Neural cell (in vitro differentiated cells): Measurements from ENCODE around the gene ARSB. TPM values are rescaled to one million over a fixed set of nuclear protein-coding genes. Genes with fewer than 3 reads are reported as not detected.

Experiments
- H2AFZ ChIP-seq: fragments of 200-600, 300-800 bp; sonication (generic), shearing (Covaris generic); 2 replicates; pipeline ENCODE4 v1.6.0; 2014; ENCODE audit warnings: low read depth, mild to moderate bottlenecking, antibody characterized with exemption, low read length, moderate library complexity
- H3F3A ChIP-seq: fragments of 200-600 bp; shearing (Covaris generic); 2 replicates; pipeline ENCODE4 v1.6.1; 2016; ENCODE audit warnings: mild to moderate bottlenecking, moderate library complexity, mixed read lengths, antibody characterized with exemption, low read length; ENCODE audit not compliant: insufficient read depth, poor library complexity, severe bottlenecking
- H3K27ac ChIP-seq: fragments of 200-600, 300-800 bp; sonication (generic), shearing (Covaris generic); 2 replicates; pipeline ENCODE4 v1.5.1; 2014; ENCODE audit warnings: mild to moderate bottlenecking, low read length, moderate library complexity
- H3K27me3 ChIP-seq: fragments of 300-800, 200-600 bp; sonication (generic), shearing (Covaris generic); 2 replicates; pipeline ENCODE4 v1.6.0; 2014; ENCODE audit warnings: mild to moderate bottlenecking, low read depth, low read length, moderate library complexity; ENCODE audit not compliant: insufficient read depth
- H3K36me3 ChIP-seq: fragments of 300-800, 200-600 bp; sonication (generic), shearing (Covaris generic); 2 replicates; pipeline ENCODE4 v1.5.1; 2014; ENCODE audit warnings: mild to moderate bottlenecking, antibody characterized with exemption, low read length, moderate library complexity; ENCODE audit not compliant: insufficient read depth
- H3K4me2 ChIP-seq: fragments of 300-800, 200-600 bp; sonication (generic), shearing (Covaris generic); 2 replicates; pipeline ENCODE4 v1.6.0; 2014; ENCODE audit warnings: mild to moderate bottlenecking, low read length
- H3K4me3 ChIP-seq: fragments of 300-800, 200-600 bp; sonication (generic), shearing (Covaris generic); 2 replicates; pipeline ENCODE4 v1.5.1; 2014; ENCODE audit warnings: mild to moderate bottlenecking, low read length, moderate library complexity
- H3K79me2 ChIP-seq: fragments of 200-600 bp; shearing (Covaris generic); replicated peaks from 2 replicates; pipeline ENCODE4 v1.6.0; 2014; ENCODE audit warnings: mild to moderate bottlenecking, low read length, moderate library complexity; ENCODE audit not compliant: insufficient read depth
- H3K9ac ChIP-seq: fragments of 300-800, 200-600 bp; sonication (generic), shearing (Covaris generic); 2 replicates; pipeline ENCODE4 v1.6.1; 2016; ENCODE audit warnings: mild to moderate bottlenecking, low read length, mixed read lengths
- H3K9me2 ChIP-seq: fragments of 200-600 bp; shearing (Covaris generic); 2 replicates; pipeline ENCODE4 v1.6.1; 2016; ENCODE audit warnings: mild to moderate bottlenecking, low read length, mixed read lengths; ENCODE audit not compliant: insufficient read depth
- H3K9me3 ChIP-seq: fragments of 200-600, 300-800 bp; sonication (generic), shearing (Covaris generic); 2 replicates; pipeline ENCODE4 v1.6.1; 2016; ENCODE audit warnings: mild to moderate bottlenecking, mixed run types, low read length, moderate library complexity, mixed read lengths
- H4K20me1 ChIP-seq: fragments of 200-600 bp; shearing (Covaris generic); 2 replicates; pipeline ENCODE4 v1.6.1; 2016; ENCODE audit warnings: mild to moderate bottlenecking, mixed run types; ENCODE audit not compliant: insufficient read depth
- EP300 ChIP-seq: fragments of 450-650 bp; conservative IDR thresholded peaks from 2 replicates; pipeline ENCODE4 v1.6.1; 2014; ENCODE audit warnings: antibody characterized with exemption, mild to moderate bottlenecking, moderate library complexity; ENCODE audit not compliant: poor library complexity, severe bottlenecking
- EZH2 ChIP-seq: fragments of 200-600, 300-800 bp; shearing (Covaris generic), sonication (generic); IDR thresholded peaks from 2 replicates; pipeline ENCODE4 v1.6.1; 2014; ENCODE audit warnings: antibody characterized with exemption, low read length, borderline replicate concordance, mild to moderate bottlenecking; ENCODE audit not compliant: insufficient read depth, poor library complexity, severe bottlenecking
- MXI1 ChIP-seq: fragments of 450-650 bp; conservative IDR thresholded peaks from 2 replicates; pipeline ENCODE4 v1.6.1; 2014; ENCODE audit warnings: antibody characterized with exemption, mild to moderate bottlenecking; ENCODE audit not compliant: poor library complexity, severe bottlenecking
- POLR2AphosphoS5 ChIP-seq: IDR thresholded peaks from 2 replicates; pipeline ENCODE4 v1.6.1; 2012
- RAD21 ChIP-seq: fragments of 450-650 bp; conservative IDR thresholded peaks from 2 replicates; pipeline ENCODE4 v1.6.1; 2014; ENCODE audit warnings: antibody characterized with exemption, mild to moderate bottlenecking, moderate library complexity
- SMC3 ChIP-seq: fragments of 450-650 bp; conservative IDR thresholded peaks from 2 replicates; pipeline ENCODE4 v1.6.1; 2014; ENCODE audit warnings: antibody characterized with exemption, mild to moderate bottlenecking, moderate library complexity; ENCODE audit not compliant: poor library complexity
- TAF1 ChIP-seq: IDR thresholded peaks from 2 replicates; pipeline ENCODE4 v1.6.1; 2012; ENCODE audit warnings: low read depth
- polyA plus RNA-seq: library from polyadenylated mRNA; depleted of rRNA; stranded (reverse); fragments of >200 nt; gene quantifications from 2 replicates; pipeline ENCODE4 v1.2.3, GENCODE V29; 2014
- TF ChIP-seq, protein P1 (sequence below): fragments of 450-650 bp; IDR thresholded peaks from 2 replicates; pipeline ENCODE4 v1.5.1; 2014; ENCODE audit warnings: antibody characterized with exemption, mild to moderate bottlenecking, moderate library complexity; ENCODE audit not compliant: poor library complexity, severe bottlenecking
- TF ChIP-seq, protein P2 (sequence below): IDR thresholded peaks from 2 replicates; pipeline ENCODE4 v1.6.1; 2012; ENCODE audit warnings: borderline replicate concordance

ARSB gene
- polyA plus RNA-seq, 1 donor from 2014 or later: 8.7 TPM

DNA sequence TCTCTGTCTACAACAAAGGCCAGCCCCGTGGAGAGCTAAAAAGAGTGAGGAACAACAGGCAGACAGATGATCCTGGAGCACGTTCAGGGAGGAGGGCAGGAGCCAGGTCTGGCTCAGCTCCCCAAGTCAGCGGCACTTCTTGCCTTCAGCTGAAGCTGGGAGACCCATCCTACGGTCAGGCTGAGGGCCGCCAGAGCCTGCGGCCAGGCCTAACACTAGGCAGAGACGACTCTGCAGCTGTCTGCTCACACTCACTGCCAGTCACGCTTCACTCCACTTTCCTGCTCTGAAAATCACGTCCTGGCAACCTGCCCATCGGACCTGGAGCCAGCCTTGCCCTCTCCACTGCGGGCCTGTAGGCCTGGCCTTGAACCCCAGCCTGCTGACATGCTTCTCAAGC lies 175.7 kb downstream of the ARSB start:
- H3K27me3 ChIP-seq: no peaks in the 10 kb centered on the region
- no peaks in the 10 kb centered on the region for H3K9me3 ChIP-seq
- no peak overlapping the region for H3K4me2 ChIP-seq
- no peaks in the 10 kb centered on the region for H3F3A ChIP-seq
- no peak overlapping the region for H2AFZ ChIP-seq
- no peaks in the 10 kb centered on the region for H3K36me3 ChIP-seq
- no peak overlapping the region for H3K4me3 ChIP-seq
- H4K20me1 ChIP-seq: no peaks in the 10 kb centered on the region
- H3K27ac ChIP-seq: no peak overlapping the region
- no peak overlapping the region for H3K9ac ChIP-seq
- no peak for TF ChIP-seq SMC3
- TF ChIP-seq EP300: no peak
- TF ChIP-seq MXI1: no peak
- no peak for TF ChIP-seq EZH2
- TF ChIP-seq, protein P1, sequence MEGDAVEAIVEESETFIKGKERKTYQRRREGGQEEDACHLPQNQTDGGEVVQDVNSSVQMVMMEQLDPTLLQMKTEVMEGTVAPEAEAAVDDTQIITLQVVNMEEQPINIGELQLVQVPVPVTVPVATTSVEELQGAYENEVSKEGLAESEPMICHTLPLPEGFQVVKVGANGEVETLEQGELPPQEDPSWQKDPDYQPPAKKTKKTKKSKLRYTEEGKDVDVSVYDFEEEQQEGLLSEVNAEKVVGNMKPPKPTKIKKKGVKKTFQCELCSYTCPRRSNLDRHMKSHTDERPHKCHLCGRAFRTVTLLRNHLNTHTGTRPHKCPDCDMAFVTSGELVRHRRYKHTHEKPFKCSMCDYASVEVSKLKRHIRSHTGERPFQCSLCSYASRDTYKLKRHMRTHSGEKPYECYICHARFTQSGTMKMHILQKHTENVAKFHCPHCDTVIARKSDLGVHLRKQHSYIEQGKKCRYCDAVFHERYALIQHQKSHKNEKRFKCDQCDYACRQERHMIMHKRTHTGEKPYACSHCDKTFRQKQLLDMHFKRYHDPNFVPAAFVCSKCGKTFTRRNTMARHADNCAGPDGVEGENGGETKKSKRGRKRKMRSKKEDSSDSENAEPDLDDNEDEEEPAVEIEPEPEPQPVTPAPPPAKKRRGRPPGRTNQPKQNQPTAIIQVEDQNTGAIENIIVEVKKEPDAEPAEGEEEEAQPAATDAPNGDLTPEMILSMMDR: no peak
- H3K79me2 ChIP-seq: no peaks in the 10 kb centered on the region
- no peaks in the 10 kb centered on the region for H3K9me2 ChIP-seq

DNA sequence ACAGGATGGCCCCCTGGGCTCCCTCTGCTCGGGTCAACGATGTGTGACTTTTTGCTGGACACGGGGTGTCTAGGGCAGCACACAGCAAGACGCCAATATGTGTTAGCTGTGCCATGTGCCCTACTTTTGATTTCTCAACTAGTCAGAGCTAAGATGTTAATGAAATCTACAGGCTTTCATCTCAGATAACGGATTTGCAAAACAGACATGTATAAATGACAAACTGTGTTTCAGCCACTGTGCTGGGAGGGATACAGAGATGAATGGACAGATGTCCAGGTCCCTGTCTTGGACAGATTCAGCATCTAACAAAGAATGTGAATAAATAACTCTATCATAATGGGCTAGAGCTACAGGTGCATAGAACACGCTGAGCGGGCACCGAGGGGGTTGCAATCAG lies 176.3 kb downstream of the ARSB start:
- H3K4me2 ChIP-seq: no peak overlapping the region
- H3F3A ChIP-seq: no peaks in the 10 kb centered on the region
- no peak overlapping the region for H3K4me3 ChIP-seq
- H2AFZ ChIP-seq: no peak overlapping the region
- H3K79me2 ChIP-seq: no peaks in the 10 kb centered on the region
- no peaks in the 10 kb centered on the region for H3K9me2 ChIP-seq
- no peaks in the 10 kb centered on the region for H3K9me3 ChIP-seq
- H3K9ac ChIP-seq: no peak overlapping the region
- H3K36me3 ChIP-seq: no peaks in the 10 kb centered on the region
- TF ChIP-seq POLR2AphosphoS5 (no peak), MXI1 (no peak), EZH2 (no peak), EP300 (no peak), SMC3 (no peak), RAD21 (no peak), TAF1 (no peak)
- TF ChIP-seq, protein P2, sequence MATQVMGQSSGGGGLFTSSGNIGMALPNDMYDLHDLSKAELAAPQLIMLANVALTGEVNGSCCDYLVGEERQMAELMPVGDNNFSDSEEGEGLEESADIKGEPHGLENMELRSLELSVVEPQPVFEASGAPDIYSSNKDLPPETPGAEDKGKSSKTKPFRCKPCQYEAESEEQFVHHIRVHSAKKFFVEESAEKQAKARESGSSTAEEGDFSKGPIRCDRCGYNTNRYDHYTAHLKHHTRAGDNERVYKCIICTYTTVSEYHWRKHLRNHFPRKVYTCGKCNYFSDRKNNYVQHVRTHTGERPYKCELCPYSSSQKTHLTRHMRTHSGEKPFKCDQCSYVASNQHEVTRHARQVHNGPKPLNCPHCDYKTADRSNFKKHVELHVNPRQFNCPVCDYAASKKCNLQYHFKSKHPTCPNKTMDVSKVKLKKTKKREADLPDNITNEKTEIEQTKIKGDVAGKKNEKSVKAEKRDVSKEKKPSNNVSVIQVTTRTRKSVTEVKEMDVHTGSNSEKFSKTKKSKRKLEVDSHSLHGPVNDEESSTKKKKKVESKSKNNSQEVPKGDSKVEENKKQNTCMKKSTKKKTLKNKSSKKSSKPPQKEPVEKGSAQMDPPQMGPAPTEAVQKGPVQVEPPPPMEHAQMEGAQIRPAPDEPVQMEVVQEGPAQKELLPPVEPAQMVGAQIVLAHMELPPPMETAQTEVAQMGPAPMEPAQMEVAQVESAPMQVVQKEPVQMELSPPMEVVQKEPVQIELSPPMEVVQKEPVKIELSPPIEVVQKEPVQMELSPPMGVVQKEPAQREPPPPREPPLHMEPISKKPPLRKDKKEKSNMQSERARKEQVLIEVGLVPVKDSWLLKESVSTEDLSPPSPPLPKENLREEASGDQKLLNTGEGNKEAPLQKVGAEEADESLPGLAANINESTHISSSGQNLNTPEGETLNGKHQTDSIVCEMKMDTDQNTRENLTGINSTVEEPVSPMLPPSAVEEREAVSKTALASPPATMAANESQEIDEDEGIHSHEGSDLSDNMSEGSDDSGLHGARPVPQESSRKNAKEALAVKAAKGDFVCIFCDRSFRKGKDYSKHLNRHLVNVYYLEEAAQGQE: no peak
- TF ChIP-seq, protein P1: no peak
- H4K20me1 ChIP-seq: no peaks in the 10 kb centered on the region
- no peaks in the 10 kb centered on the region for H3K27me3 ChIP-seq
- H3K27ac ChIP-seq: no peak overlapping the region
